ENCODE results near the gene PLEKHA5. TPM values are rescaled to one million over a fixed set of nuclear protein-coding genes. Genes with fewer than 3 reads are reported as not detected.
A peak's percentile ranks its signal among the peaks of the same experiment; 100 is the strongest.
"Not testable (repeated sequence)": the region's sequence is repeated elsewhere in the genome, so short reads cannot be mapped to it uniquely, and the experiment has no call there.

Gene PLEKHA5
- total RNA-seq = 102 TPM

DNA sequence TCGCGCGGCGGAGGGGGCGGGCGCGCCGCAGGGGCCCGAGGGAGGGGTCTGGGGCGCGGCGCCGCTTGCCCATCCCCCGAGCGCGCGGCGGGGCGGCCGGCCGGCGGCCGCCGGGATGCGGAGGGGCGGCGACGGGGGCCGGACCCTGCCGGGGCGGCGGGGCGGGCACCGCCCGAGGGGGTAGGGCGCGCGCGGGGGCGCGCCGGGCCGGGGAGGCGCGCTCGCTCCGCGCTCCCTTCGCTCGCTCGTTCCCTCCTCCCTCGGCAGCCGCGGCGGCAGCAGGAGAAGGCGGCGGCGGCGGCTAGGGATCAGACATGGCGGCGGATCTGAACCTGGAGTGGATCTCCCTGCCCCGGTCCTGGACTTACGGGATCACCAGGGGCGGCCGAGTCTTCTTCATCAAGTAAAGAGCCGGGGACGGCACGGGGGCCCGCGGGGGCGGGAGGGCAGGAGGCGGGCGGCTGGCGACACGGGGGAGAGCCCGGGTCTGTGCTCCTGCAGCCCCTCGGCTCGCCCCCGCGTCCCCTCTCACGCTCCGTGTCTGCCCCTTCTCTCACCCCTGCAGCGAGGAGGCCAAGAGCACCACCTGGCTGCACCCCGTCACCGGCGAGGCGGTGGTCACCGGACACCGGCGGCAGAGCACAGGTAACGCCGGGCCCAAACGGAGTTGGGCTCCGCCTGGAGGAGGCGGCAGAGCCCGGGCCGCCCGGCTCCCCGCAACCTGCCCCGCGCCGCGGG lies at the start of gene PLEKHA5:
Gene PLEKHA5, plus strand, starts transcription at position 248 of the 738 bp plus-strand sequence. Its CDS starts 67 bp downstream, at position 315.
- peak; percentile 74 for DNase-seq (ENCODE audit: low spot score)

GRCh38 chr12:19080918-19081317 lies 48.6 kb upstream of the PLEKHA5 start:
- no peak for DNase-seq (ENCODE audit: low spot score)

DNA sequence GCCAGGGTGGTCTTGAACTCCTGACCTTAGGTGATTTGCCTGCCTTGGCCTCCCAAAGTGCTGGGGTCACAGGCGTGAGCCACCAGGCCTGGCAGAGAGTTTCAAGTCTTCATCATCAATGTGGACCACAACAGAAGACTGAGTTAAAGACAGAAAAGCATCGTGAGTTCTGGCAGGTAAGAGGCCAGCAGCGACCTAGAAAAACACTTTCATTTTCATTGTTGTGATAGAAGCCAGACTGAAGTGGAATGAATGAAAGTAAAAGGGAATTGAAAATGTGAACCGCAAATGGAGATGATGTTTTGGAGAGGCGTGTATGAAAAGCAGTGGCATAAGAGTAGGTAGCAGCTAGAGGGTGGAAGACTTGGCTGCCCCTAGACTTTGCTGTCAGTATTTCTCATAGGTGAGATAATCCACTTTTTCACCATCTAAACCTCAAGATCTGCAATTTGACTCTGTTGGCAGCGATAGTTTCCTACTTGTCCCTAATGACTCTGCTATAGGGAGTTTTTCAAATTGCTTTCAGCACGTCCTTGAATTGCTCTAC lies 47.1 kb upstream of the PLEKHA5 start:
- no peak for DNase-seq (ENCODE audit: low spot score)

- DNase-seq (ENCODE audit: low spot score) = no peak
Observed at GRCh38 chr12:19084547-19084946, 45.0 kb upstream of the PLEKHA5 start.

- no peak for DNase-seq (ENCODE audit: low spot score)
Observed at GRCh38 chr12:19085090-19085489, 44.4 kb upstream of the PLEKHA5 start.

GRCh38 chr12:19088606-19089005 lies 40.9 kb upstream of the PLEKHA5 start:
- DNase-seq (ENCODE audit: low spot score) = no peak

DNA sequence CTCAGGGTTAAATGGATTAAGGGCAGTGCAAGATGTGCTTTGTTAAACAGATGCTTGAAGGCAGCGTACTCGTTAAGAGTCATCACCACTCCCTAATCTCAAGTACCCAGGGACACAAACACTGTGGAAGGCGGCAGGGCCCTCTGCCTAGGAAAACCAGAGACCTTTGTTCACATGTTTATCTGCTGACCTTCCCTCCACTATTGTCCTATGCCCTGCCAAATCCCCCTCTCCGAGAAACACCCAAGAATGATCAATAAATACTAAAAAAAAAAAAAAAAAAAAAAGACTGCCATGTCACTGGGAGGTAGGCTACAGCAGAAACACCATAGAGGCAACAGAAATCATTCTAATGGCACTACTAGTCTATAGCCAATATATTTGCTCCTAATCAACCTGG lies 37.1 kb upstream of the PLEKHA5 start:
- DNase-seq (ENCODE audit: low spot score) = not testable (repeated sequence)

GRCh38 chr12:19093218-19093617 lies 36.3 kb upstream of the PLEKHA5 start:
- no peak for DNase-seq (ENCODE audit: low spot score)

DNA sequence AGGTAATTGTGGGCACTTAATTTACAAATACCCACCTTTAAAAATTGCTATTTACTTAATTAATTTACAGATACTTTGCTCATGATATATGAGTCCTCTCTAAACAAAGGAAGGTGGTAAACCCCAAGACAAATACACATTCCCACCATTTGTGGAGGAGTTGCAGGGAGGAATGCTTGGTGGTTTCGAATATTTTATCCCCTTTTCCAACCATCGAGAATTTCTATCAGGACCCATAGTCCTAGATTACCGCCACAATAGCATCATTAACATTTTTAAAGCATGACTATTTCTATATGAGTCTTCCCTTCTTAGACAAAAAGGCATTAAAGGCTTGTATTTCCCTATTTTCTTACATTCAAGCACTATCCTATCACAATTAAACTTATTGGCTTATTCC lies 34.2 kb upstream of the PLEKHA5 start:
- DNase-seq (ENCODE audit: low spot score) = no peak

- no peak for DNase-seq (ENCODE audit: low spot score)
Observed at GRCh38 chr12:19095756-19096480, 33.6 kb upstream of the PLEKHA5 start.

DNA sequence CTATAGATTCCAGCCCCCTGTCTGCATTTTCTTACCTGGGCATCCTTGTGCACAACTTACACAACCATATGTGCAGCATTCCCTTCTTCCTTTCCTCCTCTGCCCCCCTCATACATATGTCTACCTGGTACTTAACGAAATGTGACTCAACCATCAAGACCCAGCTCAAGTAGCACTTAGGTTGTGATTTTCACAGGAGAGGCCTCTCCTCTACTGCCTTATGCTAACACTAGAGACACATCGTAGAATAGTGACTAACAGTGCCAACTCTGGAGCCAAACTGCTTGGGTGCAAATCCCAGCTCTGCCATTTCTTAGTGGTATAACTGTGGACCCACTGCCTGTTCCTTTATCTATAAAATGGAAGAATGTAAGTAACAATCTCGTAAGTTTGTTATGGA lies 24.1 kb upstream of the PLEKHA5 start:
- no peak for DNase-seq (ENCODE audit: low spot score)

- DNase-seq (ENCODE audit: low spot score) = no peak
Observed at GRCh38 chr12:19107750-19108149, 21.8 kb upstream of the PLEKHA5 start.

DNA sequence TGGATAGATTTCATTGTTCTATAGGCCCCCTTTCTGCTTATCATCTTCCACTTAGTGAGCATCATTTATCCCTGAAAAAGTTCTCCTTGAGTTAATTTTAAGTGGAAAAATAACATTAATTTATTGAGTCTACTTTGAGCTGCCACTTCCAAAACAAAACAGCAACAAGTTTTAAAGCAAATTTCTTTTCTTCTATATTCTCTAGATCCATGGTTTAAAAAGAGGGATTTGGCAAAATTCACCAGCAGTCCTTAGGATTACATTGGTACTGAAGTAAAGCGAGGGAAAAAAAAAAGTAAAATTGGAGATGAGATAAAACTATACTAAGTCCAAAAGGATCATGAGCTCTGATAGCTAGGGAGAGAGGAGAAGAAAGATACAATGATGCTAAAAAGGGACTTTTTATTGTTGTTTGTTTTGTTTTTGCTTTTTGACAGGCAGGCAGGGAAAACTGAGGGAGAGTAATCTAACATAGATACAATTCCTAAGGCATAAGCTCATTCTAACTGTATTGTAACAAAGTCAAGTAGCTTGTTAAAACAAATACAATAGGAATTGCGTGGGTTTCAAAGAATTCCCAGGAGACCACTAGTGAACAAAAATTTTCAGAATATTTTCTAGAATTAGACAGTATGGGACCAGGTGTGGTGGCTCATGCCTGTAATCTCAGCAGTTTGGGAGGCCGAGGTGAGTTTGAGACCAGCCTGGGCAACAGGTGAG lies 19.2 kb upstream of the PLEKHA5 start:
- no peak for DNase-seq (ENCODE audit: low spot score)

DNA sequence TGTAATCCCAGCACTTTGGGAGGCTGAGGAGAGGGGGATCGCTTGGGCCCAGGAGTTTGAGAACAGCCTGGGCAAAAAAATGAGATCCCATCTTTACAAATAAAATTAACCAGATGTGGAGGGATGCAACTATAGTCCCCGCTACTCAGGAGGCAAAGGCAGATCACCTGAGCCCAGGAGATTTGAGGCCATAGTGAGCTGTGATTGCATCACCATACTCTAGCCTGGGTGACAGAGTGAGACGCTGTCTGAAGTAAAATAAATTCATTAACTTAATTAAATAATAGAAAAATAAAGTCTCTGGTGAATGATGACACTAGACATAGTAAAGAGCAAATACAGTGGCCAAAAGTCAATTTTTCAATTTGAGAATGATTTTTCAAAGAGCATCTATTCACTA lies 16.1 kb upstream of the PLEKHA5 start:
- DNase-seq (ENCODE audit: low spot score) = no peak

DNA sequence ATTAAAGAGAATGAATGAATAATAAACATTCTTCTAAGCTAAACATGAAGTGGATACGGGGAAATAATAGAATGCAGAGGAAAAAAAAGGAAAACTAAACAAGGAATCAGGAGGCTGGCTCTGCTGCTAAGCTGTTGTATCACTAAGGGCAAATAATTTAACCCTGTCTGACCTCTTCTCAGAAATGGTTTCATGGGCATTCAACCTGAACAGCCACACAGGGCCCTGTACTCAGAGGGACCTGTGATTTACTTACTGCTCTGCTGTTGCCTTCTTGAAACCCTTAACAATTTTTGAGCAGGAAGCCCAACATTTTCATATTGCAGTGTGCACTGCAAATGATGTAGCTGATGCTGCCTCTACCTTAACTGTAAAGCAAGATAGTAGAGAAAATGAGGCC lies 14.2 kb upstream of the PLEKHA5 start:
- no peak for DNase-seq (ENCODE audit: low spot score)

- no peak for DNase-seq (ENCODE audit: low spot score)
Observed at GRCh38 chr12:19119440-19119839, 10.1 kb upstream of the PLEKHA5 start.

DNA sequence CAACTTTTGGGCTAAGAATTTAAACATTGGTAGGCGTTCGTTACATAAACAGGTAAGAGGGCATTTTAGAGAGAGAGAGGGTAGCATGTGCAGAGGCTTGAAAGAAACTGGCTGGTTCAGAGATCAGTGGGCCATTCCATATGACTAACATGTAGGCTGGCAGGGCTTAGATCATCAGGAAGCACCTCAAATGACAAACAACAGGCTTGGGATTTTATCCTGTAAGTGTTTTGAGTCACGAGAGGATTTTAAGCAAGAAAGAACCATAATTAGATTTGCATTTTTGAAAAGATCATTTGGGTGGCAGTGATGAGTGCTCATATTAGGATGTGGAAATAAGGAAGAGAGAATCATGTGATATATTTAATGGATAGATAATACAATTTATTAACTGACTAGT lies 8.7 kb upstream of the PLEKHA5 start:
- no peak for DNase-seq (ENCODE audit: low spot score)

DNA sequence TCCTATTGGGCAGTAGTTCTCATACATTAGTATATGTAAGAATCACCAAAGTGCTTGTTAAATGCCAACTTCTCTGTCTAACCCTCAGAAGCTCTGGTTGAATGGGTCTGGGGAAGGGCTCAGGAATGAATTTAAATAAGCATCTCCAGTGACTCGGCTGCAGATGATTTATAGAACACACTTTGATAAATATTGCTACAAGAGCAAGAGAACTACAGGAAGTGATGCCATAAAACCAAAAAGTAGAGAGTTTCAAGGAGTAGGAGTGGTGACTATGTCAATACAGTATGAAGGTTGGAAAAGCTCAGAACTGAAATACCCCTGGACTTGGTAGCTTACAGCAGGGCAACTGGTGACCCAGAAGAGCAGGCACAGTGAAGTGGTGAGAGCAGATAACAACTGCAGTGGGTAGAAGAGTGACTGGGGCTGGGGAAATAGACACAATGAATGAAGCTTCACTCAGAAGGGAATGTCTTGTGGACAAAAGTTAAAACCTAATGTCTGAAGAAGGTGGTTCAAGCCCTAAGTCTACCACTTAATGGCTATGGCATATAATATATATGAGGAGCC lies 8.0 kb upstream of the PLEKHA5 start:
- no peak for DNase-seq (ENCODE audit: low spot score)

GRCh38 chr12:19125325-19125724 lies 4.2 kb upstream of the PLEKHA5 start:
- DNase-seq (ENCODE audit: low spot score) = no peak

DNA sequence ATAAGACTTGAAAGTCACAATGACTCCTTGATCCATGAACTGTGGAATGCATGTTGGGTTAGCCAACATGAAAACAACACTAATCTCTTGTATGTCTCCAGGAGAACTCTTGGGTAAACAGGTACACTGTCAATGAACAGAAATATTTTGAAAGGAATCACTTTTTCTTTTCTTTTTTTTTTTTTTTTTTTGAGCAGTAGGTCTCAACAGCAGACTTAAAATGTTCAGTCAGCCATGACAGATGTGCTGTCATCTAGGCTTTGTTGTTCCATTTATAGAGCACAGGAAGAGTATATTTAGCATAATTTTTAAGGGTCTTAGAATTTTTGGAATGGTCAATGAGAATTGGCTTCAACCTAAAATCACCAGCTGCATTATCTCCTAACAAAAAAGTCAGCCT lies 2.3 kb upstream of the PLEKHA5 start:
- DNase-seq (ENCODE audit: low spot score) = no peak

DNA sequence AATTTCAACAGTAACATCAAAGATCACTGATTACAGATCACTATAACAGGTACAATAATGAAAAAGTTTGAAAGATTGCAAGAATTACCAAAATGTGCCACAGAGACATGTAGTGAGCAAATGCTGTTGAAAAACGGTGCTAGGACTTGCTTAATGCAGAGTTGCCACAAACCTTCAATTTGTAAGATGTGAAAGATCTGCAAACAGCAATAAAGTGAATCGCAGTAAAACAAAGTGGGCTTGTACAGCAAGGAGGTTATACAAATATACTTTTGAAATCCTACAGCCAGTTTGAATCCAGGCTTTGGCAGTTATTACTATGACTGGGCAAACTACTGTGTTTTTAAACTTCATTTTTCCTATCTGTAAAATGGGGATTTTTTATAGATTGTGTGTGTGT lies 1.0 kb upstream of the PLEKHA5 start:
- DNase-seq (ENCODE audit: low spot score) = no peak

DNA sequence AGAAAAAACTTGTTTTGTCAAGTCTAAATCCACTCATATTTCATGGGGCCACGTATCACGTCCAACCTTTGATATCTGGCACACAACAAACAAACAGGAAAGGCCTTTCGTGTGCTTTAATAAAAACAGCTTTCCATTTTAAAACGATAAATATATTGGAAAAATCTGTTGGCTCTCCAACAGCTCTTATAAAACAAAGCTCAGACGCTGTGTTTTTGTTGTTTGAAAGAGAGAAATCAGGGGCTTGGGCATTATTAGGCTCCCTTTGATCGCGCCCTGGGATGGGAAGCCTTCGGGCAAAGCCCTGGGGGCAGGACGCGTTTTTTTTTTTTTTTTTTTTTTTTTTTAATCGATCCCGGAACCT lies 429 bp upstream of the PLEKHA5 start:
- DNase-seq (ENCODE audit: low spot score) = no peak
